Liver (tissue), 9 donors: ENCODE data around the gene NMRAL1. TPM values are rescaled to one million over a fixed set of nuclear protein-coding genes. Genes with fewer than 3 reads are reported as not detected.

ENCODE experiments used
- DNase-seq: peaks from one replicate; pipeline ENCODE4 v3.0.0-alpha.2; 2017; ENCODE audit warnings: low spot score
- H3K27ac ChIP-seq, 2 donors: one replicate each; pipeline ENCODE4 v1.7.0; 2013; ENCODE audit warnings: inconsistent platforms in 2 of 2, low read length in 2 of 2, control low read depth in 1 of 2, low read depth in 1 of 2, mild to moderate bottlenecking in 1 of 2
- H3K27me3 ChIP-seq, 4 donors: one replicate each; pipeline versions ENCODE4 v1.6.1 to v1.7.0; 2013; ENCODE audit warnings: low read length in 3 of 4, inconsistent platforms in 1 of 4, mild to moderate bottlenecking in 1 of 4, moderate library complexity in 1 of 4; ENCODE audit not compliant: control insufficient read depth in 4 of 4, insufficient read depth in 4 of 4
- H3K36me3 ChIP-seq, 4 donors: one replicate each; pipeline versions ENCODE4 v1.6.1 to v1.7.0; 2013; ENCODE audit warnings: low read length in 3 of 4, mild to moderate bottlenecking in 3 of 4, low read depth in 1 of 4, moderate library complexity in 1 of 4; ENCODE audit not compliant: control insufficient read depth in 4 of 4, insufficient read depth in 3 of 4
- H3K4me1 ChIP-seq, 4 donors: one replicate each; pipeline versions ENCODE4 v1.6.1 to v1.7.0; 2013; ENCODE audit warnings: low read length in 3 of 4, mild to moderate bottlenecking in 3 of 4, moderate library complexity in 1 of 4; ENCODE audit not compliant: control insufficient read depth in 4 of 4, insufficient read depth in 4 of 4
- H3K4me3 ChIP-seq, 3 donors: one replicate each; pipeline versions ENCODE4 v1.6.1 to v1.7.0; 2013; ENCODE audit warnings: low read length in 3 of 3, control low read depth in 1 of 3, low read depth in 1 of 3, mild to moderate bottlenecking in 1 of 3
- H3K9ac ChIP-seq, 2 donors: one replicate each; pipeline ENCODE4 v1.7.0; 2013; ENCODE audit warnings: low read length in 2 of 2, mild to moderate bottlenecking in 2 of 2, moderate library complexity in 2 of 2, control low read depth in 1 of 2, low read depth in 1 of 2
- H3K9me3 ChIP-seq, 4 donors: one replicate each; pipeline versions ENCODE4 v1.6.1 to v1.7.0; 2013; ENCODE audit warnings: low read length in 3 of 4; ENCODE audit not compliant: control insufficient read depth in 4 of 4
- ATF3 ChIP-seq: IDR thresholded peaks from 2 replicates; pipeline ENCODE4 v1.6.1; 2016; ENCODE audit warnings: antibody characterized with exemption
- CTCF ChIP-seq: fragments of 150-350 bp; IDR thresholded peaks from 2 replicates; pipeline ENCODE4 v1.5.1; 2017; ENCODE audit warnings: improper control_type of control experiment, low read depth, low read length; ENCODE audit not compliant: missing input control
- EGR1 ChIP-seq, 2 donors: IDR thresholded peaks; 2 replicates each; pipeline ENCODE4 v1.6.1; 2016 to 2018; ENCODE audit warnings: antibody characterized with exemption in 2 of 2, low read depth in 2 of 2
- FOXA1 ChIP-seq: IDR thresholded peaks from 2 replicates; pipeline ENCODE4 v1.6.1; 2016; ENCODE audit warnings: antibody characterized with exemption
- FOXA2 ChIP-seq: IDR thresholded peaks from 2 replicates; pipeline ENCODE4 v1.6.1; 2016; ENCODE audit warnings: antibody characterized with exemption
- GABPA ChIP-seq, 2 donors: IDR thresholded peaks in 1 of 2; conservative IDR thresholded peaks in 1 of 2; 2 replicates each; pipeline ENCODE4 v1.6.1; 2016; ENCODE audit warnings: antibody characterized with exemption in 2 of 2, mild to moderate bottlenecking in 1 of 2, moderate library complexity in 1 of 2
- HNF4A ChIP-seq, 2 donors: conservative IDR thresholded peaks; 2 replicates each; pipeline ENCODE4 v1.6.1; 2016; ENCODE audit warnings: antibody characterized with exemption in 2 of 2, mild to moderate bottlenecking in 2 of 2
- HNF4G ChIP-seq: IDR thresholded peaks from 2 replicates; pipeline ENCODE4 v1.6.1; 2016; ENCODE audit warnings: antibody characterized with exemption
- JUND ChIP-seq, 2 donors: IDR thresholded peaks; 2 replicates each; pipeline ENCODE4 v1.6.1; 2016; ENCODE audit warnings: antibody characterized with exemption in 2 of 2
- MAX ChIP-seq: IDR thresholded peaks from 2 replicates; pipeline ENCODE4 v1.6.1; 2016; ENCODE audit warnings: antibody characterized with exemption
- NR2F2 ChIP-seq: IDR thresholded peaks from 2 replicates; pipeline ENCODE4 v1.6.1; 2016; ENCODE audit warnings: antibody characterized with exemption
- RAD21 ChIP-seq, 2 donors: IDR thresholded peaks; 2 replicates each; pipeline ENCODE4 v1.6.1; 2016; ENCODE audit warnings: antibody characterized with exemption in 2 of 2, mild to moderate bottlenecking in 2 of 2
- REST ChIP-seq: IDR thresholded peaks from 2 replicates; pipeline ENCODE4 v1.6.1; 2016; ENCODE audit warnings: antibody characterized with exemption, mild to moderate bottlenecking
- RXRA ChIP-seq, 2 donors: IDR thresholded peaks; 2 replicates each; pipeline ENCODE4 v1.6.1; 2017 to 2018; ENCODE audit warnings: antibody characterized with exemption in 2 of 2, mild to moderate bottlenecking in 1 of 2
- SP1 ChIP-seq: IDR thresholded peaks from 2 replicates; pipeline ENCODE4 v1.6.1; 2018; ENCODE audit warnings: antibody characterized with exemption, mild to moderate bottlenecking
- TAF1 ChIP-seq: conservative IDR thresholded peaks from 2 replicates; pipeline ENCODE4 v1.6.1; 2016; ENCODE audit warnings: antibody characterized with exemption, mild to moderate bottlenecking
- YY1 ChIP-seq: IDR thresholded peaks from 2 replicates; pipeline ENCODE4 v1.6.1; 2016; ENCODE audit warnings: antibody characterized with exemption, mild to moderate bottlenecking
- ZBTB33 ChIP-seq: IDR thresholded peaks from 2 replicates; pipeline ENCODE4 v1.6.1; 2016; ENCODE audit warnings: antibody characterized with exemption
- WGBS: extraction: QIAGEN DNeasy Blood & Tissue Kit; methylation state at CpG from one replicate; pipeline ENCODE4 v1.1.7; 2013; 5-methylcytosine and 5-hydroxymethylcytosine counted together
- polyA plus RNA-seq, 2 donors: library from polyadenylated mRNA; stranded (reverse) in 1 of 2; unstranded in 1 of 2; fragments of 200-250 nt in 1 of 2; fragments of >200 nt in 1 of 2; fragmentation: Nextera tagmentation in 1 of 2; extraction: Ambion mirVana in 1 of 2; gene quantifications; one replicate each; pipeline versions ENCODE4 v1.2.1 to v1.2.3, GENCODE V29; 2013 to 2015
- total RNA-seq, 2 donors: library from RNA; depleted of rRNA; stranded (reverse); fragments of >200 nt; gene quantifications; one replicate each; pipeline ENCODE4 v1.2.3, GENCODE V29; 2014
- donor health status: healthy.
- donor health status: healthy.
- donor health status: healthy.
- donor health status: healthy.
- donor health status: healthy.

NMRAL1 gene
- total and polyA plus RNA-seq, 4 donors: 20.1 to 45.4 (median 28.3) TPM

DNA sequence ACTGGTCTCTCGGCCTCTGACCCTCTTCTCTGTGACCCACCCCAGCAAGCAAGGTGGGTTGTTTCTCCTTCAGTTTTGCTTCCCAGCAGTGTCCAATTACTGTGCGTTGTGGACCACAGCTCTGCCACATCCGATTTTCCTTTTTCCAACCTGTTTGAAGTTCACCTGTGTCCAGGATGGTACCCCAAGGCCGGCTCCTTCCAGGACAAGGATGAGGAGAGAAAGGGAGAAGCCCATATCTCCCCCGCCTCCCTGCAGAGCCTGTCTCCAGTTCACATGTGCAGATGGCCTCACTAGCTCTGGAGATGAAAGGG is 13.5 kb downstream of the NMRAL1 start:
- no peak overlapping the region for H3K27ac ChIP-seq
- H3K9ac ChIP-seq: no peak overlapping the region
- 92% methylated on average over 5 of the region's 5 CpGs for WGBS
- peaks cover 14 to 34% (median 25%) of the 10 kb centered on the region in 4 donors for H3K36me3 ChIP-seq
- no peaks in the 10 kb centered on the region for H3K27me3 ChIP-seq
- H3K4me1 ChIP-seq: peaks cover 5 to 13% (median 7%) of the 10 kb centered on the region in 4 donors
- TF ChIP-seq RAD21 (IDR thresholded peaks at IDR 0.05) (no peak), EGR1 (IDR thresholded peaks at IDR 0.05; ENCODE audit: low read depth in 2 of 2) (no peak), NR2F2 (no peak), JUND (IDR thresholded peaks at IDR 0.05) (no peak), REST (no peak), RXRA (IDR thresholded peaks at IDR 0.05) (no peak), ZBTB33 (no peak), ATF3 (no peak), FOXA2 (no peak), TAF1 (no peak), CTCF (no peak), HNF4G (no peak), YY1 (no peak), GABPA (IDR thresholded peaks at IDR 0.05 in 1 of 2, conservative IDR thresholded peaks at IDR 0.05 in 1 of 2) (no peak), MAX (no peak), HNF4A (conservative IDR thresholded peaks at IDR 0.05) (no peak), SP1 (no peak), FOXA1 (no peak)
- DNase-seq: no peak
- H3K4me3 ChIP-seq: no peak overlapping the region
- no peaks in the 10 kb centered on the region for H3K9me3 ChIP-seq
